GM23338 (cell line): Measurements from ENCODE around the gene RER1. TPM values are rescaled to one million over a fixed set of nuclear protein-coding genes. Genes with fewer than 3 reads are reported as not detected.

ENCODE experiments used
- ATAC-seq: fragments of 200-7000 bp; cut with Tn5 transposase; 3 replicates; pipeline ENCODE4 v1.9.1; 2020
- DNase-seq: peaks from one replicate; pipeline ENCODE4 v3.0.0-alpha.2; 2015; ENCODE audit warnings: low spot score
- H2AFZ ChIP-seq: fragments of 200-600 bp; sonication (generic); 2 replicates; pipeline ENCODE4 v1.8.0; 2016; ENCODE audit warnings: antibody characterized with exemption, mild to moderate bottlenecking, moderate library complexity
- H3F3A ChIP-seq: fragments of 200-600 bp; sonication (generic); replicated peaks from 2 replicates; pipeline ENCODE4 v1.8.0; 2017; ENCODE audit warnings: antibody characterized with exemption, mixed run types, low read depth
- H3K27ac ChIP-seq: fragments of 200-600 bp; sonication (generic); 2 replicates; pipeline ENCODE4 v1.6.1; 2016; ENCODE audit warnings: low read depth
- H3K27me3 ChIP-seq: fragments of 200-600 bp; sonication (generic); 2 replicates; pipeline ENCODE4 v1.8.0; 2016; ENCODE audit warnings: mild to moderate bottlenecking, mixed run types, moderate library complexity; ENCODE audit not compliant: insufficient read depth
- H3K36me3 ChIP-seq: fragments of 200-600 bp; sonication (generic); 2 replicates; pipeline ENCODE4 v1.8.0; 2016; ENCODE audit warnings: mild to moderate bottlenecking; ENCODE audit not compliant: insufficient read depth
- H3K4me1 ChIP-seq: fragments of 200-600 bp; sonication (generic); 2 replicates; pipeline ENCODE4 v1.8.0; 2016; ENCODE audit warnings: mild to moderate bottlenecking, moderate library complexity; ENCODE audit not compliant: insufficient read depth
- H3K4me2 ChIP-seq: fragments of 200-600 bp; sonication (generic); 2 replicates; pipeline ENCODE4 v1.7.1; 2017; ENCODE audit warnings: mixed run types
- H3K4me3 ChIP-seq: fragments of 200-600 bp; sonication (generic); 2 replicates; pipeline ENCODE4 v1.6.1; 2016; ENCODE audit warnings: mixed run types
- H3K79me2 ChIP-seq: fragments of 200-600 bp; sonication (generic); replicated peaks from 2 replicates; pipeline ENCODE4 v1.8.0; 2017; ENCODE audit warnings: mild to moderate bottlenecking; ENCODE audit not compliant: insufficient read depth
- H3K9me2 ChIP-seq: fragments of 200-600 bp; sonication (generic); 2 replicates; pipeline ENCODE4 v1.8.0; 2017; ENCODE audit not compliant: insufficient read depth
- H4K20me1 ChIP-seq: fragments of 200-600 bp; sonication (generic); replicated peaks from 2 replicates; pipeline ENCODE4 v1.8.0; 2017; ENCODE audit warnings: mild to moderate bottlenecking; ENCODE audit not compliant: insufficient read depth
- H3K27ac Mint-ChIP-seq: 2 replicates; pipeline ENCODE4 v1.8.0; 2020; ENCODE audit warnings: inconsistent platforms, mild to moderate bottlenecking, moderate library complexity, mixed read lengths
- H3K27me3 Mint-ChIP-seq: 3 replicates; pipeline ENCODE4 v1.8.0; 2022; ENCODE audit warnings: low read depth, mild to moderate bottlenecking, moderate library complexity, mixed read lengths, inconsistent platforms; ENCODE audit not compliant: insufficient read depth, poor library complexity
- H3K36me3 Mint-ChIP-seq: 3 replicates; pipeline ENCODE4 v1.8.0; 2021; ENCODE audit warnings: low read depth, mild to moderate bottlenecking, inconsistent platforms, moderate library complexity, mixed read lengths
- H3K4me1 Mint-ChIP-seq: 3 replicates; pipeline ENCODE4 v1.8.0; 2020; ENCODE audit warnings: mild to moderate bottlenecking, inconsistent platforms, mixed read lengths
- H3K4me3 Mint-ChIP-seq: 3 replicates; pipeline ENCODE4 v1.8.0; 2021; ENCODE audit warnings: moderate library complexity, mild to moderate bottlenecking, inconsistent platforms, mixed read lengths
- H3K9me3 Mint-ChIP-seq: 3 replicates; pipeline ENCODE4 v1.8.0; 2020; ENCODE audit warnings: moderate library complexity, mild to moderate bottlenecking, inconsistent platforms, mixed read lengths
- CREB1 ChIP-seq: fragments of 250-450 bp; sonication (Bioruptor Pico); IDR thresholded peaks from 2 replicates; pipeline ENCODE4 v1.5.0; 2020; ENCODE audit warnings: low read depth, mild to moderate bottlenecking, moderate library complexity
- CTCF ChIP-seq, 2 experiments: fragments of 200-600 bp in 1 of 2; sonication (generic) in 1 of 2; conservative IDR thresholded peaks; 2 replicates each; pipeline versions ENCODE4 v1.5.1 to v1.6.1; 2016 to 2017; ENCODE audit warnings: antibody characterized with exemption in 2 of 2, low read depth in 2 of 2, mild to moderate bottlenecking in 2 of 2, moderate library complexity in 1 of 2
- ETS1 ChIP-seq: IDR thresholded peaks from 2 replicates; pipeline ENCODE4 v1.6.1; 2016; ENCODE audit warnings: antibody characterized with exemption
- EZH2 ChIP-seq: fragments of 200-600 bp; sonication (generic); IDR thresholded peaks from one replicate; pipeline ENCODE4 v1.8.0; 2017; ENCODE audit warnings: antibody characterized with exemption, mild to moderate bottlenecking, low read depth; ENCODE audit not compliant: unreplicated experiment
- EZH2phosphoT487 ChIP-seq: fragments of 200-600 bp; sonication (generic); IDR thresholded peaks from one replicate; pipeline ENCODE4 v1.8.1; 2018; ENCODE audit warnings: antibody characterized with exemption; ENCODE audit not compliant: unreplicated experiment
- JUNB ChIP-seq: IDR thresholded peaks from one replicate; pipeline ENCODE4 v1.6.1; 2016; ENCODE audit warnings: antibody characterized with exemption; ENCODE audit not compliant: unreplicated experiment
- NANOG ChIP-seq: IDR thresholded peaks from 2 replicates; pipeline ENCODE4 v1.6.1; 2016; ENCODE audit warnings: antibody characterized with exemption, borderline replicate concordance
- POLR2AphosphoS5 ChIP-seq: IDR thresholded peaks from 2 replicates; pipeline ENCODE4 v1.6.1; 2016; ENCODE audit warnings: antibody characterized with exemption, low read depth
- STAT1 ChIP-seq: IDR thresholded peaks from one replicate; pipeline ENCODE4 v1.6.1; 2016; ENCODE audit warnings: antibody characterized with exemption; ENCODE audit not compliant: unreplicated experiment
- ZNF114 ChIP-seq: fragments of 250-450 bp; sonication (Bioruptor Pico); IDR thresholded peaks from 2 replicates; pipeline ENCODE4 v1.5.0; 2020; ENCODE audit warnings: mild to moderate bottlenecking, moderate library complexity
- ZNF331 ChIP-seq: fragments of 250-450 bp; sonication (Bioruptor Pico); IDR thresholded peaks from 2 replicates; pipeline ENCODE4 v1.5.0; 2020; ENCODE audit warnings: low read depth, mild to moderate bottlenecking, moderate library complexity
- ZNF462 ChIP-seq: fragments of 250-450 bp; sonication (Bioruptor Pico); IDR thresholded peaks from 2 replicates; pipeline ENCODE4 v1.5.0; 2020; ENCODE audit warnings: mild to moderate bottlenecking, moderate library complexity
- polyA plus RNA-seq: library from polyadenylated mRNA; unstranded; fragments of >200 nt; fragmentation: Nextera tagmentation; extraction: Ambion mirVana; gene quantifications from 2 replicates; pipeline ENCODE4 v1.2.1, GENCODE V29; 2016
- total RNA-seq: library from RNA; depleted of rRNA; stranded (reverse); fragments of >200 nt; shearing (Covaris generic); gene quantifications from 2 replicates; pipeline ENCODE4 v1.2.3, GENCODE V29; 2014
- TF ChIP-seq, protein P1 (sequence below): IDR thresholded peaks from one replicate; pipeline ENCODE4 v1.6.1; 2018; ENCODE audit warnings: antibody characterized with exemption; ENCODE audit not compliant: unreplicated experiment

Gene RER1
- total and polyA plus RNA-seq, 2 experiments from 2014 or later: 58.4 to 99.5 TPM

GRCh38 chr1:2417083-2417832 lies 25.6 kb downstream of the RER1 start:
- Histone ChIP-seq H3K27ac (no peak overlapping the region), H3K27me3 (no peaks in the 10 kb centered on the region), H3K9me2 (no peaks in the 10 kb centered on the region), H3K36me3 (no peaks in the 10 kb centered on the region), H3K4me2 (no peak overlapping the region), H3F3A (peaks cover 4% of the 10 kb centered on the region; the same call in 1 of the 2 replicates), H3K79me2 (no peaks in the 10 kb centered on the region), H3K4me3 (no peak overlapping the region), H3K4me1 (peaks cover 7% of the 10 kb centered on the region; the same call in 1 of the 2 replicates), H2AFZ (no peak overlapping the region), H4K20me1 (no peaks in the 10 kb centered on the region)
- ATAC-seq: no peak
- no peak for DNase-seq
- no peak for TF ChIP-seq STAT1
- no peak for TF ChIP-seq CREB1
- no peak for TF ChIP-seq ETS1
- TF ChIP-seq CTCF (conservative IDR thresholded peaks at IDR 0.05; ENCODE audit: low read depth in 2 of 2): no peak
- TF ChIP-seq NANOG: no peak
- TF ChIP-seq POLR2AphosphoS5: no peak
- TF ChIP-seq ZNF462 (CRISPR knock-in tag): no peak
- TF ChIP-seq ZNF331 (CRISPR knock-in tag): no peak
- TF ChIP-seq EZH2: no peak
- TF ChIP-seq, protein P1, sequence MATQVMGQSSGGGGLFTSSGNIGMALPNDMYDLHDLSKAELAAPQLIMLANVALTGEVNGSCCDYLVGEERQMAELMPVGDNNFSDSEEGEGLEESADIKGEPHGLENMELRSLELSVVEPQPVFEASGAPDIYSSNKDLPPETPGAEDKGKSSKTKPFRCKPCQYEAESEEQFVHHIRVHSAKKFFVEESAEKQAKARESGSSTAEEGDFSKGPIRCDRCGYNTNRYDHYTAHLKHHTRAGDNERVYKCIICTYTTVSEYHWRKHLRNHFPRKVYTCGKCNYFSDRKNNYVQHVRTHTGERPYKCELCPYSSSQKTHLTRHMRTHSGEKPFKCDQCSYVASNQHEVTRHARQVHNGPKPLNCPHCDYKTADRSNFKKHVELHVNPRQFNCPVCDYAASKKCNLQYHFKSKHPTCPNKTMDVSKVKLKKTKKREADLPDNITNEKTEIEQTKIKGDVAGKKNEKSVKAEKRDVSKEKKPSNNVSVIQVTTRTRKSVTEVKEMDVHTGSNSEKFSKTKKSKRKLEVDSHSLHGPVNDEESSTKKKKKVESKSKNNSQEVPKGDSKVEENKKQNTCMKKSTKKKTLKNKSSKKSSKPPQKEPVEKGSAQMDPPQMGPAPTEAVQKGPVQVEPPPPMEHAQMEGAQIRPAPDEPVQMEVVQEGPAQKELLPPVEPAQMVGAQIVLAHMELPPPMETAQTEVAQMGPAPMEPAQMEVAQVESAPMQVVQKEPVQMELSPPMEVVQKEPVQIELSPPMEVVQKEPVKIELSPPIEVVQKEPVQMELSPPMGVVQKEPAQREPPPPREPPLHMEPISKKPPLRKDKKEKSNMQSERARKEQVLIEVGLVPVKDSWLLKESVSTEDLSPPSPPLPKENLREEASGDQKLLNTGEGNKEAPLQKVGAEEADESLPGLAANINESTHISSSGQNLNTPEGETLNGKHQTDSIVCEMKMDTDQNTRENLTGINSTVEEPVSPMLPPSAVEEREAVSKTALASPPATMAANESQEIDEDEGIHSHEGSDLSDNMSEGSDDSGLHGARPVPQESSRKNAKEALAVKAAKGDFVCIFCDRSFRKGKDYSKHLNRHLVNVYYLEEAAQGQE: no peak
- TF ChIP-seq EZH2phosphoT487: no peak
- TF ChIP-seq ZNF114 (CRISPR knock-in tag): no peak
- no peak for TF ChIP-seq JUNB
- H3K27me3 Mint-ChIP-seq: peaks cover 15% of the 10 kb centered on the region
- H3K9me3 Mint-ChIP-seq: no peaks in the 10 kb centered on the region
- no peak overlapping the region for H3K4me3 Mint-ChIP-seq
- no peaks in the 10 kb centered on the region for H3K36me3 Mint-ChIP-seq
- H3K27ac Mint-ChIP-seq: peak overlapping the region; percentile 52; the same call in 1 of the 2 replicates
- peaks cover 16% of the 10 kb centered on the region for H3K4me1 Mint-ChIP-seq
